ENCODE results near the gene ZNF827.

The ZNF827 gene

GRCh38 chr4:145821766-145822165 is 116.9 kb downstream of the ZNF827 start:
- DNase-seq, result no peak

- no peak for DNase-seq
Measured at GRCh38 chr4:145820407-145820806, 118.2 kb downstream of the ZNF827 start.

- DNase-seq, result no peak
Measured at GRCh38 chr4:145819853-145820181, 118.8 kb downstream of the ZNF827 start.

- DNase-seq, result no peak
Measured at GRCh38 chr4:145819101-145819852, 119.3 kb downstream of the ZNF827 start.

- DNase-seq, result no peak
Measured at GRCh38 chr4:145818011-145818410, 120.6 kb downstream of the ZNF827 start.

- no peak for DNase-seq
Measured at GRCh38 chr4:145816091-145816490, 122.5 kb downstream of the ZNF827 start.

- no peak for DNase-seq
Measured at GRCh38 chr4:145815626-145816025, 123.0 kb downstream of the ZNF827 start.

- DNase-seq, result no peak
Measured at GRCh38 chr4:145815027-145815612, 123.5 kb downstream of the ZNF827 start.

GRCh38 chr4:145814246-145814645 is 124.4 kb downstream of the ZNF827 start:
- peak; percentile 50 for DNase-seq

GRCh38 chr4:145812919-145813318 is 125.7 kb downstream of the ZNF827 start:
- DNase-seq, result no peak

GRCh38 chr4:145808848-145809512 is 129.6 kb downstream of the ZNF827 start:
- DNase-seq, result no peak

GRCh38 chr4:145808021-145808650 is 130.5 kb downstream of the ZNF827 start:
- DNase-seq, result no peak

- DNase-seq, result no peak
Measured at GRCh38 chr4:145805490-145805889, 133.1 kb downstream of the ZNF827 start.

GRCh38 chr4:145804116-145804515 is 134.5 kb downstream of the ZNF827 start:
- no peak for DNase-seq

- DNase-seq, result no peak
Measured at GRCh38 chr4:145799223-145799622, 139.4 kb downstream of the ZNF827 start.

- DNase-seq, result no peak
Measured at GRCh38 chr4:145797278-145797677, 141.3 kb downstream of the ZNF827 start.

GRCh38 chr4:145796346-145796745 is 142.3 kb downstream of the ZNF827 start:
- DNase-seq, result no peak

GRCh38 chr4:145795521-145795920 is 143.1 kb downstream of the ZNF827 start:
- no peak for DNase-seq

GRCh38 chr4:145792429-145792828 is 146.2 kb downstream of the ZNF827 start:
- DNase-seq, result no peak

GRCh38 chr4:145791988-145792387 is 146.6 kb downstream of the ZNF827 start:
- no peak for DNase-seq

- DNase-seq, result no peak
Measured at GRCh38 chr4:145788755-145789154, 149.9 kb downstream of the ZNF827 start.

- DNase-seq, result no peak
Measured at GRCh38 chr4:145786830-145787229, 151.8 kb downstream of the ZNF827 start.

GRCh38 chr4:145786261-145786660 is 152.4 kb downstream of the ZNF827 start:
- DNase-seq, result no peak

All from NCI-H2107 (cell line).